HFF-Myc (cell line): ENCODE data around the gene CCNC.

Experiments used
- DNase-seq: peaks from one replicate; pipeline ENCODE4 v3.0.0-alpha.2; 2011; ENCODE audit warnings: low read depth; ENCODE audit errors: extremely low read depth
- H3K4me3 ChIP-seq: replicated peaks from 2 replicates; pipeline ENCODE4 v1.5.1; 2011; ENCODE audit warnings: low read depth, mild to moderate bottlenecking, control low read depth, low read length
- TF ChIP-seq, protein P1 (sequence below): IDR thresholded peaks from 2 replicates; pipeline ENCODE4 v1.5.1; 2012; ENCODE audit warnings: mild to moderate bottlenecking, low read depth, low read length, control low read depth; ENCODE audit errors: missing control alignments

The CCNC gene

DNA sequence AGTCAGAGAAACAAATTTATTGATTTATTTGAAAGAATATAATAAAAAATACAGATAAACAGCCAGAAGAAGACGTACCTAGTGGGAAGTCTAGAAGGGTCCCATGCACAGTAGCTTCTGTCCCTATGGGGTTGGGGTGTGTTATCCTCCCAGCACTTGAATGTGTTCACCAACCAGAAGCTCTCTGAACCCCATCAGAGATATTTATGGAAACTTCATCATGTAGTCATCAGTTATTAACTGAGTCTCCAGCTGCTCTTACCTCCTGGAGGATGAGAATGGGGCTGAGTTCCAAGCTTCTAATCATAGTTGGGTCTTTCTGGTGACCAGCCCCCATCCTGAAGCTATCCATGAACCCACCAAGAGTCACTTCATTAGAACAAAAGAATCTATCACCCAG, 37.8 kb downstream of the CCNC start:
- TF ChIP-seq, protein P1, sequence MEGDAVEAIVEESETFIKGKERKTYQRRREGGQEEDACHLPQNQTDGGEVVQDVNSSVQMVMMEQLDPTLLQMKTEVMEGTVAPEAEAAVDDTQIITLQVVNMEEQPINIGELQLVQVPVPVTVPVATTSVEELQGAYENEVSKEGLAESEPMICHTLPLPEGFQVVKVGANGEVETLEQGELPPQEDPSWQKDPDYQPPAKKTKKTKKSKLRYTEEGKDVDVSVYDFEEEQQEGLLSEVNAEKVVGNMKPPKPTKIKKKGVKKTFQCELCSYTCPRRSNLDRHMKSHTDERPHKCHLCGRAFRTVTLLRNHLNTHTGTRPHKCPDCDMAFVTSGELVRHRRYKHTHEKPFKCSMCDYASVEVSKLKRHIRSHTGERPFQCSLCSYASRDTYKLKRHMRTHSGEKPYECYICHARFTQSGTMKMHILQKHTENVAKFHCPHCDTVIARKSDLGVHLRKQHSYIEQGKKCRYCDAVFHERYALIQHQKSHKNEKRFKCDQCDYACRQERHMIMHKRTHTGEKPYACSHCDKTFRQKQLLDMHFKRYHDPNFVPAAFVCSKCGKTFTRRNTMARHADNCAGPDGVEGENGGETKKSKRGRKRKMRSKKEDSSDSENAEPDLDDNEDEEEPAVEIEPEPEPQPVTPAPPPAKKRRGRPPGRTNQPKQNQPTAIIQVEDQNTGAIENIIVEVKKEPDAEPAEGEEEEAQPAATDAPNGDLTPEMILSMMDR: no peak
- H3K4me3 ChIP-seq: no peak overlapping the region
- no peak for DNase-seq

DNA sequence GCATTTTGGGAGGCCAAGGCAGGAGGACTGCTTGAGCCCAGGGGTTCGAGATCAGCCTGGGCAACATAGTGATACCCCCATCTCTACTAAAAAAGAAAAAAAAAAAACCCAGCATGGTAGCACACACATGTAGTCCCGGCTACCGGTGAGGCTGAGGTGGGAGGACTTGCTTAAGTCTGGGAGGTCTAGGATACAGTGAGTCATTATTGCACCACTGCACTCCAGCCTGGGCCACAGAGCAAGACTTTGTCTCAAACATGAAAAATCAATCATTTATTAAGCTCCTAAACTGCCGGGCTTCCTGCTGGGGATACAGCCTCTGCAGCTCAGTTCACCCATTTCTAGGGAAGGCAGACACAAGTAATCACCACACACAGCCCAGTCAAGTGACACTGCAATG, 45.9 kb downstream of the CCNC start:
- peak overlapping the region; percentile 97; the same call in 1 of the 2 replicates for H3K4me3 ChIP-seq
- DNase-seq: no peak
- TF ChIP-seq, protein P1: no peak

DNA sequence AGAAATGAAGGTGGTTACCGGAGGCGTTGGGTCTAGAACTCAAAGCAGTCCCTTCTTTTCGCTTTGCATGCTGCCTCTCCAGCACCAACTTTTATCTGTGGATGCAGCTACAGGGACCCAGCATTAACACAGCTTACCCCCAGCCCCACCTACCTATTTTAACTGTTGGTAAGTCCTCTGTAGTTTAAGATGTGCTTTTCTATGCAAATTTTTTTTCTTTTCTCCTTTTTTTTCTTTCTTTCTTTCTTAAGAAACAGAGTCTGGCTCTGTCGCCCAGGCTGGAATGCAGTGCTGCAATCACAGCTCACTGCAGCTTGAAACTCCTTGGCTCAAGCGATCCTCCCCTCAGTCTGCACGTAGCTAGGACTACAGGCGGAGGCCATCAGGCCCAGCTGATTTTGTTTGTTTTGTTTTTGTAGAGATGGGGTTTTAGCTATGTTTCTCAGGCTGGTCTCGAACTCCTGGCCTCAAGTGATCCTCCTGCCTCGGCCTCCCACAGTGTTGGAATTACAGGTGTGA, 46.8 kb downstream of the CCNC start:
- peak overlapping the region; percentile 97 for H3K4me3 ChIP-seq
- DNase-seq: no peak

DNA sequence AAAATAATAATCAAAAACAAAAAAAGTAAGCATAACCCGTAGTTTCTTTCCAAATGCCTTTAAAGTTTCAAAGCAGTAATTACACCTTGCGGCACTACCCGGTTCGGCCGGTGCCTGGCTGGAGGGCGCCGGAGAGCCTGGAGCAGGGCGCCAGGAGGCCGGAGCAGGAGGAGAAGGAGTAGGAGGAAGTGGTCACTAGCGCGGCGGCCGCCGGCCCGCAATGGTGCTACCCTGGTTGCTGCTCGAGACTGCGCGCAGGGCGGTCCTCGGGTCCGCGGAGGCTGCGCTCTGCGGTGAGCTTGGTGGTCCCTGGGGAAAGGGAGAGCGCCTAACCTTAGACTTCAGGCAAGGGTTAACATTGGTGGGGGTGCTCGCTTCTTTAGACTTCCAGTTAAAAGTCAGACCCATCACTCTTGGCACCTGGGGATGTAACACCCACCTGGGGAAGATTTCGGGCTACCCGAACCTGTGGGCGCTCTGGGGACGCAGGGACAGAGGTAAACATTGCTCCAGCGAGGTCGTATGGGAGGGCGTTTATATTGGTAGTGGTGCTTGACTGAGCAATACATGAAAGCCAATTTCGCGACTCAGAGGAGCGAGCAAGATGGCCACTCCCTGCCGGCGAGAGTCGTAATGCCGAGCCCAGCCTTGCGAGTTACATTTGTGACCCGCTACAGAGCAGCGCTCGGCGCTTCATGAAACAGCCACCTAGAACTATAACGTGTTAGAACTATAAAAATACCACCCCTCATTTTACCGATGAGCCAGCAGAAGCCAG, 47.4 kb downstream of the CCNC start:
- TF ChIP-seq, protein P1: peak; percentile 65
- DNase-seq: peak; percentile 56
- H3K4me3 ChIP-seq: peak overlapping the region; percentile 97

More for the DNA sequence above, 46.8 kb downstream of the CCNC start:
- TF ChIP-seq, protein P1: no peak

DNA sequence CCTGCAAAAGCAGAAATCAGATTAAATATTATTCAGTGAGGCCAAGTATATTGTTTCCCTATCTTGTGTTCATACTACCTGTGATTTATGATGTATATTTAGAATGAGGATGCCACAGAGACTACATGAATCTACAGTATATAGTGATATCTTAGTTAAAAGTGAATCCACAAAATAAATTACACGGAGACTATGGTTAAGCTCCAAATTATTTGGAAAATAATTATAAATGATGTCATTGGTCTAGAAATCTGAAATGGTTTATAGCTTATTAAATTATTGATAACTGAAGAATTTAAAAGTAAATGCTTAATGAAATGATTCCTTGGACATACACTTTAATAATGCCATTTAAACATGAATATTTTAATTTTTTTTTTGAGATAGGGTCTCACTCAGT, 49.0 kb downstream of the CCNC start:
- no peak for DNase-seq
- H3K4me3 ChIP-seq: no peak overlapping the region
- TF ChIP-seq, protein P1: no peak

DNA sequence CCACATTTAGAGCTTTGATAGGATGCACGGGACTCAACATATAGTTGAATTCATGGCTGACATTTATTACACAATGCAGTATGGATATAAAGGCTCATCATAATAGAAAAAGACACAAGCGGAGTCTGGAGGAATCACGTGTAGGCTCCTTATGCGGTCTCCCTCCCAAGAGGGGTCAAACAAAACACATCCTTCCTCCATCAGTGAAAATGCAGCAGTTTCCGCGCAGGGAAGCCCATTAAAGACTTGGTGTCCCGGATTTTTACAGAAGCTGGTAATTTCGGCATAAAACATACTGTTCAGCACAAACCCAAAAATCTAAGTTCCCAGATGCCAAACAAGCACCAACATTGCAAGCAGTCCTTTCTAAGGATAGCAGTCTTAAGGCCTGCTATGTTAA, 54.4 kb downstream of the CCNC start:
- peak overlapping the region; percentile 81 for H3K4me3 ChIP-seq
- DNase-seq: no peak
- TF ChIP-seq, protein P1: no peak
